PC-9 (cell line): Measurements from ENCODE around the gene KCNH1. TPM values are rescaled to one million over a fixed set of nuclear protein-coding genes. Genes with fewer than 3 reads are reported as not detected.
"Not testable (repeated sequence)": the region's sequence is repeated elsewhere in the genome, so short reads cannot be mapped to it uniquely, and the experiment has no call there.

Experiments
- BruUV-seq: library from RNA; stranded (reverse); fragments of 400-500 nt; replicated peaks from 2 replicates; lab custom pipeline; 2021; lab: Mats Ljungman, UMichigan
- CTCF ChIA-PET: fragments of 300-600 bp; sonication (Branson Sonifier 250); formaldehyde crosslinking; loops from one replicate; lab custom pipeline; 2022; ENCODE audit warnings: antibody characterized with exemption; lab: Charles Lee
- POLR2A ChIA-PET: fragments of 300-600 bp; sonication (Branson Sonifier 250); formaldehyde crosslinking; loops from one replicate; lab custom pipeline; 2022; ENCODE audit warnings: antibody characterized with exemption; ENCODE audit not compliant: unreplicated experiment; lab: Charles Lee
- DNase-seq, 2 experiments: peaks; one replicate each; pipeline versions ENCODE4 v3.0.0 to v3.0.0-alpha.2; 2015 to 2022; ENCODE audit warnings: mixed read lengths in 1 of 2
- H2AFZ ChIP-seq: fragments of 200-600 bp; sonication (generic); 2 replicates; pipeline ENCODE4 v1.8.1; 2017; ENCODE audit warnings: antibody characterized with exemption
- H3F3A ChIP-seq: fragments of 200-600 bp; sonication (generic); 2 replicates; pipeline ENCODE4 v1.8.1; 2017; ENCODE audit warnings: antibody characterized with exemption, mild to moderate bottlenecking, low read depth; ENCODE audit not compliant: insufficient read depth
- H3K27ac ChIP-seq: fragments of 200-600 bp; sonication (generic); 2 replicates; pipeline ENCODE4 v1.6.1; 2016; ENCODE audit warnings: mixed run types
- H3K27me3 ChIP-seq: fragments of 200-600 bp; sonication (generic); 2 replicates; pipeline ENCODE4 v1.6.1; 2016; ENCODE audit warnings: low read depth, mixed run types; ENCODE audit not compliant: insufficient read depth
- H3K36me3 ChIP-seq: fragments of 200-600 bp; sonication (generic); 2 replicates; pipeline ENCODE4 v1.6.1; 2016; ENCODE audit warnings: low read depth, mixed run types
- H3K4me1 ChIP-seq: fragments of 200-600 bp; sonication (generic); replicated peaks from 2 replicates; pipeline ENCODE4 v1.6.1; 2016; ENCODE audit warnings: mixed run types; ENCODE audit not compliant: insufficient read depth
- H3K4me2 ChIP-seq: fragments of 200-600 bp; sonication (generic); 2 replicates; pipeline ENCODE4 v1.6.1; 2017; ENCODE audit warnings: mixed run types
- H3K4me3 ChIP-seq: fragments of 200-600 bp; sonication (generic); 2 replicates; pipeline ENCODE4 v1.6.1; 2016; ENCODE audit warnings: mixed run types
- H3K79me2 ChIP-seq: fragments of 200-600 bp; sonication (generic); 2 replicates; pipeline ENCODE4 v1.6.1; 2017; ENCODE audit warnings: low read depth, mixed run types
- H3K9me2 ChIP-seq: fragments of 200-600 bp; sonication (generic); 2 replicates; pipeline ENCODE4 v1.8.1; 2017; ENCODE audit warnings: mild to moderate bottlenecking; ENCODE audit not compliant: insufficient read depth
- H3K9me3 ChIP-seq: fragments of 200-600 bp; sonication (generic); 2 replicates; pipeline ENCODE4 v1.8.1; 2016; ENCODE audit warnings: low read depth; ENCODE audit not compliant: insufficient read depth
- H4K20me1 ChIP-seq: fragments of 200-600 bp; sonication (generic); 2 replicates; pipeline ENCODE4 v1.8.1; 2017; ENCODE audit not compliant: insufficient read depth
- EZH2 ChIP-seq: fragments of 200-600 bp; sonication (generic); IDR thresholded peaks from 2 replicates; pipeline ENCODE4 v1.8.0; 2017; ENCODE audit warnings: antibody characterized with exemption, low read depth
- intact Hi-C: fragments of 100-400 bp; cut with micrococcal nuclease; formaldehyde crosslinking; loops from one replicate; pipeline ENCODE4 v1.10.0; 2022; ENCODE audit not compliant: unreplicated experiment
- total RNA-seq: library from RNA; stranded (reverse); gene quantifications from 2 replicates; pipeline ENCODE4 v1.2.3, GENCODE V29; 2021
- TF ChIP-seq, protein P1 (sequence below): fragments of 200-600 bp; sonication (generic); conservative IDR thresholded peaks from 2 replicates; pipeline ENCODE4 v1.6.1; 2017; ENCODE audit warnings: mixed run types, antibody characterized with exemption, mild to moderate bottlenecking, moderate library complexity

KCNH1 gene
- total RNA-seq, 1 experiment from 2014 or later, result not detected

DNA sequence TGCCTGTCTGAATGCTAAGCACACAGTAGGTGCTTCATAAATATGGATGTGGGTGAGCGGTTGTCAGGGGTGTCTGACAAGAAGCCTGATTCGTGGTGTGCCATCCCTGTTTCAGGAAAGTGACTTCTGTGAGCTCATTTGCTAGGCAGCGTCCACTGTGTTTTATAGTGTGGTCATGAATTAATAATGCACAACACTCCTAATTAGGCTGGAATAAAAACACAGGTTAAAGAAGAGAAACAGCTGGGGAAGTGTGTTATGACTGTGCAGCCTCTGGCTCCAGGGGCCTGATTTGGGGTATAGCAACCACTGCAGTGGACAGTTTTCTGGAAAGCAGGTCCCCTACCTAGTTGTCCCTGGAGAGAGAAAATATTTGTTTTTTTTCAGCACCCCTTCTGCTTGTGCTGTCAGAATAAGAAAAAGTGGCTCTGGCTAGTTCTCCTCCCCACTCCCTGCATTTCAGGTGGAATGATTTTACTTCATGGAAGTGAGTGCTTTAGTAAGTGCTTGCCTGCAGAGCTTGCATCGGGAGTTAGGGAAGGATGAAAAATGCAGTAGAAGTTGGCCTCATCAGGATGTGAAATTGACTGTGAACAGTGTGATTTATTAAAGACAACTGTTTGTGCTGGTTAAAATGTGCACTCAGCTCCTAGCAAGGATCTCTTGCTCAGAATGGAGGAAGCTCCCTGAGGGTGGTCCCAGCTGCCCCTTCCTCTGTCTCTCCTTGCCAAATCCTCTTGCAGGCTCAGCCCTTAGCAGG lies 471.5 kb downstream of the KCNH1 start:
- no TSS peak for BruUV-seq
- H3F3A ChIP-seq, result no peaks in the 10 kb centered on the region
- TF ChIP-seq, protein P1, sequence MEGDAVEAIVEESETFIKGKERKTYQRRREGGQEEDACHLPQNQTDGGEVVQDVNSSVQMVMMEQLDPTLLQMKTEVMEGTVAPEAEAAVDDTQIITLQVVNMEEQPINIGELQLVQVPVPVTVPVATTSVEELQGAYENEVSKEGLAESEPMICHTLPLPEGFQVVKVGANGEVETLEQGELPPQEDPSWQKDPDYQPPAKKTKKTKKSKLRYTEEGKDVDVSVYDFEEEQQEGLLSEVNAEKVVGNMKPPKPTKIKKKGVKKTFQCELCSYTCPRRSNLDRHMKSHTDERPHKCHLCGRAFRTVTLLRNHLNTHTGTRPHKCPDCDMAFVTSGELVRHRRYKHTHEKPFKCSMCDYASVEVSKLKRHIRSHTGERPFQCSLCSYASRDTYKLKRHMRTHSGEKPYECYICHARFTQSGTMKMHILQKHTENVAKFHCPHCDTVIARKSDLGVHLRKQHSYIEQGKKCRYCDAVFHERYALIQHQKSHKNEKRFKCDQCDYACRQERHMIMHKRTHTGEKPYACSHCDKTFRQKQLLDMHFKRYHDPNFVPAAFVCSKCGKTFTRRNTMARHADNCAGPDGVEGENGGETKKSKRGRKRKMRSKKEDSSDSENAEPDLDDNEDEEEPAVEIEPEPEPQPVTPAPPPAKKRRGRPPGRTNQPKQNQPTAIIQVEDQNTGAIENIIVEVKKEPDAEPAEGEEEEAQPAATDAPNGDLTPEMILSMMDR, result no peak
- no peak for TF ChIP-seq EZH2
- H4K20me1 ChIP-seq, result no peaks in the 10 kb centered on the region
- H3K27ac ChIP-seq, result no peak overlapping the region
- H3K36me3 ChIP-seq, result no peaks in the 10 kb centered on the region
- no peak overlapping the region for H3K4me3 ChIP-seq
- intact Hi-C loops, result no loop called here
- no peak overlapping the region for H2AFZ ChIP-seq
- ChIA-PET POLR2A (no interaction called here), CTCF (no interaction called here)
- no peaks in the 10 kb centered on the region for H3K79me2 ChIP-seq
- 0 out of 2 replicates have a peak, but pooled peaks cover 5% of the 10 kb centered on the region for H3K27me3 ChIP-seq
- H3K9me2 ChIP-seq, result no peaks in the 10 kb centered on the region
- H3K4me1 ChIP-seq, result no peaks in the 10 kb centered on the region
- H3K4me2 ChIP-seq, result no peak overlapping the region
- no peak for DNase-seq
- no peaks in the 10 kb centered on the region; the same call in 1 of the 2 replicates for H3K9me3 ChIP-seq

DNA sequence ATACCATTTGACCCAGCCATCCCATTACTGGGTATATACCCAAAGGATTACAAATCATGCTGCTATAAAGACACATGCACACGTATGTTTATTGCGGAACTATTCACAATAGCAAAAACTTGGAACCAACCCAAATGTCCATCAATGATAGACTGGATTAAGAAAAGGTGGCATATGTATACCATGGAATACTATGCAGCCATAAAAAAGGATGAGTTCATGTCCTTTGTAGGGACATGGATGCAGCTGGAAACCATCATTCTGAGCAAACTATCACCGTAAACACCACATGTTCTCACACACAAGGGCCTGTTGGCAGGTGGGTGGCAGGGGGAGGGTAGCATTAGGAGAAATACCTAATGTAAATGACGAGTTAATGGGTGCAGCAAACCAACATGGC lies 472.4 kb downstream of the KCNH1 start:
- H3F3A ChIP-seq, BruUV-seq, intact Hi-C loops: not testable (repeated sequence)

GRCh38 chr1:210657806-210658205 lies 476.1 kb downstream of the KCNH1 start:
- Histone ChIP-seq H3K79me2 (no peaks in the 10 kb centered on the region), H3K36me3 (no peaks in the 10 kb centered on the region), H2AFZ (no peak overlapping the region), H3K27me3 (peaks cover 14% of the 10 kb centered on the region; the same call in 1 of the 2 replicates), H3K4me1 (no peaks in the 10 kb centered on the region), H4K20me1 (no peaks in the 10 kb centered on the region), H3K9me2 (no peaks in the 10 kb centered on the region), H3F3A (no peaks in the 10 kb centered on the region), H3K4me3 (no peak overlapping the region), H3K27ac (no peak overlapping the region), H3K9me3 (no peaks in the 10 kb centered on the region; the same call in 1 of the 2 replicates), H3K4me2 (no peak overlapping the region)
- ChIA-PET POLR2A (no interaction called here), CTCF (no interaction called here)
- BruUV-seq, result no TSS peak
- DNase-seq, result no peak
- intact Hi-C loops, result no loop called here
- TF ChIP-seq, protein P1, result no peak
- no peak for TF ChIP-seq EZH2

More for the DNA sequence above, 472.4 kb downstream of the KCNH1 start:
- H3K9me3 ChIP-seq, DNase-seq, CTCF ChIA-PET, H2AFZ ChIP-seq, H3K79me2 ChIP-seq, H3K4me3 ChIP-seq, H4K20me1 ChIP-seq, H3K4me1 ChIP-seq, H3K36me3 ChIP-seq, POLR2A ChIA-PET, H3K4me2 ChIP-seq, H3K27ac ChIP-seq, H3K9me2 ChIP-seq: not testable (repeated sequence)
- H3K27me3 ChIP-seq, result peaks cover 14% of the 10 kb centered on the region; the same call in 1 of the 2 replicates
